Right lobe of liver (tissue), 4 donors: ENCODE measurements around the gene PHLDA1.

Experiments used
- POLR2A ChIP-seq: fragments of 450-650 bp; IDR thresholded peaks from one replicate; pipeline ENCODE4 v1.6.1; 2017; ENCODE audit warnings: antibody characterized with exemption, mild to moderate bottlenecking
- TF ChIP-seq, protein P1 (sequence below), 4 donors: fragments of 200-600 bp in 3 of 4; fragments of 450-650 bp in 1 of 4; IDR thresholded peaks; one replicate each; pipeline versions ENCODE4 v1.5.1 to v1.8.0; 2016 to 2022; ENCODE audit warnings: antibody characterized with exemption in 4 of 4, mild to moderate bottlenecking in 2 of 4
- donor health status: DM: no; HTN: no; CAD: no.
- donor health status: DM: no; HTN: no; CAD: no.
- donor health status: DM: no; HTN: yes; CAD: no.

DNA sequence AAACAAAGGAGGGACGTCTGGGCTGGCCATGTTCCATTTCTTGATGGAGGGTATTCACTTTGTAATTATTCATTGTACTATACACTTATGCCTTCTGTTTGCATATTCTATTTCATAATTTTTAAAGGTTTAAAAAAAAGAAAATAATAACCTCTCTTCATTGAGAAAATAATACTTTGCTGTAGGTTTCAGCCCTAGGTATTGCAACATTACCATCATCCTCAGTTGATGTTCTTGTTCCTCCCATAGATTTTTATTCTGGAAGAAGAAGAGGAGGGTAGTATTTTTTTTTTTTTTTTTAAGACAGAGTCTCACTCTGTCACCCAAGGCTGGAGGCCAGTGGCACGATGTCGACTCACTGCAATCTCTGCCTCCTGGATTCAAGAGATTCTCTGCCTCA is 54.7 kb downstream of the PHLDA1 start:
- no peak for TF ChIP-seq POLR2A
- TF ChIP-seq, protein P1, sequence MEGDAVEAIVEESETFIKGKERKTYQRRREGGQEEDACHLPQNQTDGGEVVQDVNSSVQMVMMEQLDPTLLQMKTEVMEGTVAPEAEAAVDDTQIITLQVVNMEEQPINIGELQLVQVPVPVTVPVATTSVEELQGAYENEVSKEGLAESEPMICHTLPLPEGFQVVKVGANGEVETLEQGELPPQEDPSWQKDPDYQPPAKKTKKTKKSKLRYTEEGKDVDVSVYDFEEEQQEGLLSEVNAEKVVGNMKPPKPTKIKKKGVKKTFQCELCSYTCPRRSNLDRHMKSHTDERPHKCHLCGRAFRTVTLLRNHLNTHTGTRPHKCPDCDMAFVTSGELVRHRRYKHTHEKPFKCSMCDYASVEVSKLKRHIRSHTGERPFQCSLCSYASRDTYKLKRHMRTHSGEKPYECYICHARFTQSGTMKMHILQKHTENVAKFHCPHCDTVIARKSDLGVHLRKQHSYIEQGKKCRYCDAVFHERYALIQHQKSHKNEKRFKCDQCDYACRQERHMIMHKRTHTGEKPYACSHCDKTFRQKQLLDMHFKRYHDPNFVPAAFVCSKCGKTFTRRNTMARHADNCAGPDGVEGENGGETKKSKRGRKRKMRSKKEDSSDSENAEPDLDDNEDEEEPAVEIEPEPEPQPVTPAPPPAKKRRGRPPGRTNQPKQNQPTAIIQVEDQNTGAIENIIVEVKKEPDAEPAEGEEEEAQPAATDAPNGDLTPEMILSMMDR (IDR thresholded peaks at IDR 0.05): no peak
